Kidney epithelial cell (primary cell): ENCODE data around the gene CCZ1. TPM values are rescaled to one million over a fixed set of nuclear protein-coding genes. Genes with fewer than 3 reads are reported as not detected.
"Not testable (repeated sequence)": the region's sequence is repeated elsewhere in the genome, so short reads cannot be mapped to it uniquely, and the experiment has no call there.

Experiments used
- DNase-seq: peaks from one replicate; pipeline ENCODE4 v3.0.0-alpha.2; 2010; ENCODE audit warnings: low read depth
- H3K27me3 ChIP-seq: 2 replicates; pipeline ENCODE4 v1.6.0; 2011; ENCODE audit warnings: low read length; ENCODE audit not compliant: control insufficient read depth, insufficient read depth
- H3K36me3 ChIP-seq: 2 replicates; pipeline ENCODE4 v1.5.1; 2011; ENCODE audit warnings: low read length; ENCODE audit not compliant: control insufficient read depth, insufficient read depth
- H3K4me3 ChIP-seq: 2 replicates; pipeline ENCODE4 v1.5.1; 2011; ENCODE audit warnings: low read depth, mild to moderate bottlenecking, control low read depth, low read length
- CTCF ChIP-seq: IDR thresholded peaks from 2 replicates; pipeline ENCODE4 v1.5.1; 2011; ENCODE audit warnings: mild to moderate bottlenecking, moderate library complexity, low read length, control low read depth, inconsistent platforms; ENCODE audit not compliant: insufficient read depth, poor library complexity, severe bottlenecking
- total RNA-seq: library from RNA; depleted of rRNA; stranded (reverse); fragments of >200 nt; gene quantifications from 2 replicates; pipeline ENCODE4 v1.2.3, GENCODE V29; 2015

The CCZ1 gene
- total RNA-seq, 1 donor from 2014 or later, result 91.1 TPM

GRCh38 chr7:5892498-5892897 is 6.0 kb upstream of the CCZ1 start:
- H3K36me3 ChIP-seq, result no peaks in the 10 kb centered on the region
- TF ChIP-seq CTCF, result no peak
- DNase-seq, result no peak

GRCh38 chr7:5897369-5897919 is 1.1 kb upstream of the CCZ1 start:
- not testable (repeated sequence) for H3K36me3 ChIP-seq, H3K4me3 ChIP-seq, DNase-seq, H3K27me3 ChIP-seq

More at GRCh38 chr7:5892498-5892897, 6.0 kb upstream of the CCZ1 start:
- no peaks in the 10 kb centered on the region for H3K27me3 ChIP-seq
- no peak overlapping the region for H3K4me3 ChIP-seq

GRCh38 chr7:5903002-5903401 is 4.5 kb downstream of the CCZ1 start:
- DNase-seq, H3K27me3 ChIP-seq, H3K4me3 ChIP-seq, H3K36me3 ChIP-seq: not testable (repeated sequence)

GRCh38 chr7:5904726-5905125 is 6.2 kb downstream of the CCZ1 start:
- DNase-seq, H3K27me3 ChIP-seq, H3K36me3 ChIP-seq, H3K4me3 ChIP-seq: not testable (repeated sequence)

GRCh38 chr7:5908835-5909234 is 10.3 kb downstream of the CCZ1 start:
- DNase-seq, H3K27me3 ChIP-seq, H3K36me3 ChIP-seq, H3K4me3 ChIP-seq: not testable (repeated sequence)

- DNase-seq, H3K4me3 ChIP-seq, H3K27me3 ChIP-seq, H3K36me3 ChIP-seq: not testable (repeated sequence)
Observed at GRCh38 chr7:5916529-5916928, 18.0 kb downstream of the CCZ1 start.

GRCh38 chr7:5924180-5924579 is 25.6 kb downstream of the CCZ1 start:
- not testable (repeated sequence) for H3K27me3 ChIP-seq, DNase-seq, H3K36me3 ChIP-seq

GRCh38 chr7:5924630-5925029 is 26.1 kb downstream of the CCZ1 start:
- not testable (repeated sequence) for H3K27me3 ChIP-seq, H3K36me3 ChIP-seq, DNase-seq, H3K4me3 ChIP-seq

More at GRCh38 chr7:5924180-5924579, 25.6 kb downstream of the CCZ1 start:
- H3K4me3 ChIP-seq, result not testable (repeated sequence)

GRCh38 chr7:5926263-5926870 is 27.8 kb downstream of the CCZ1 start:
- H3K27me3 ChIP-seq, result not testable (repeated sequence)

GRCh38 chr7:5930290-5930689 is 31.8 kb downstream of the CCZ1 start:
- not testable (repeated sequence) for H3K4me3 ChIP-seq, H3K27me3 ChIP-seq, DNase-seq, H3K36me3 ChIP-seq

More at GRCh38 chr7:5926263-5926870, 27.8 kb downstream of the CCZ1 start:
- DNase-seq, H3K36me3 ChIP-seq, H3K4me3 ChIP-seq: not testable (repeated sequence)

- H3K27me3 ChIP-seq, H3K36me3 ChIP-seq, DNase-seq, H3K4me3 ChIP-seq: not testable (repeated sequence)
Observed at GRCh38 chr7:5931250-5931649, 32.7 kb downstream of the CCZ1 start.

GRCh38 chr7:5931905-5932644 is 33.5 kb downstream of the CCZ1 start:
- DNase-seq, result peak; percentile 47
- H3K27me3 ChIP-seq, H3K36me3 ChIP-seq, H3K4me3 ChIP-seq: not testable (repeated sequence)

GRCh38 chr7:5934945-5935450 is 36.5 kb downstream of the CCZ1 start:
- not testable (repeated sequence) for DNase-seq, H3K27me3 ChIP-seq, H3K36me3 ChIP-seq, H3K4me3 ChIP-seq

GRCh38 chr7:5963205-5963604 is 64.7 kb downstream of the CCZ1 start:
- not testable (repeated sequence) for H3K36me3 ChIP-seq, H3K4me3 ChIP-seq, H3K27me3 ChIP-seq, DNase-seq
